Large intestine (tissue), 3 donors: ENCODE data around the gene TCF7L2. TPM values are rescaled to one million over a fixed set of nuclear protein-coding genes. Genes with fewer than 3 reads are reported as not detected.

ENCODE experiments used
- DNase-seq, 2 donors: peaks; one replicate each; pipeline versions ENCODE4 v3.0.0 to v3.0.0-alpha.2; 2013
- H3K27ac ChIP-seq: one replicate; pipeline ENCODE4 v1.5.1; 2013; ENCODE audit warnings: low read length
- H3K27me3 ChIP-seq: 2 replicates; pipeline ENCODE4 v1.6.1; 2013; ENCODE audit warnings: low read length; ENCODE audit not compliant: control insufficient read depth, insufficient read depth
- H3K36me3 ChIP-seq: 2 replicates; pipeline ENCODE4 v1.6.1; 2013; ENCODE audit warnings: low read length; ENCODE audit not compliant: control insufficient read depth, insufficient read depth
- H3K4me1 ChIP-seq: one replicate; pipeline ENCODE4 v1.6.1; 2013; ENCODE audit warnings: low read length; ENCODE audit not compliant: control insufficient read depth, insufficient read depth
- H3K4me3 ChIP-seq: one replicate; pipeline ENCODE4 v1.5.1; 2013; ENCODE audit warnings: low read length
- H3K9me3 ChIP-seq: one replicate; pipeline ENCODE4 v1.6.1; 2013; ENCODE audit warnings: mild to moderate bottlenecking, low read depth, low read length, moderate library complexity; ENCODE audit not compliant: control insufficient read depth
- WGBS: methylation state at CpG from one replicate; pipeline ENCODE4 v1.1.5; 2013; ENCODE audit warnings: low lambda C conversion rate; ENCODE audit not compliant: insufficient coverage; 5-methylcytosine and 5-hydroxymethylcytosine counted together
- polyA plus RNA-seq: library from polyadenylated mRNA; unstranded; fragments of 120-200 nt; gene quantifications from one replicate; pipeline ENCODE4 v1.2.1, GENCODE V29; 2013

The TCF7L2 gene
- polyA plus RNA-seq, 1 donor, result 48.2 TPM

GRCh38 chr10:113180401-113181154 lies 230.5 kb downstream of the TCF7L2 start:
- no peaks in the 10 kb centered on the region for H3K36me3 ChIP-seq
- H3K9me3 ChIP-seq, result no peaks in the 10 kb centered on the region
- H3K27me3 ChIP-seq, result no peaks in the 10 kb centered on the region
- no peak for DNase-seq
- H3K27ac ChIP-seq, result no peak overlapping the region
- no peak overlapping the region for H3K4me3 ChIP-seq
- no CpG with 5 or more reads among the region's 10 CpGs for WGBS
- H3K4me1 ChIP-seq, result no peaks in the 10 kb centered on the region

- no CpG with 5 or more reads among the region's 3 CpGs for WGBS
- Histone ChIP-seq H3K27me3 (no peaks in the 10 kb centered on the region), H3K4me1 (peaks cover under 1% of the 10 kb centered on the region), H3K9me3 (peaks cover 2% of the 10 kb centered on the region), H3K27ac (no peak overlapping the region), H3K4me3 (no peak overlapping the region), H3K36me3 (no peaks in the 10 kb centered on the region)
- DNase-seq, result no peak
Measured at GRCh38 chr10:113182154-113182553, 232.1 kb downstream of the TCF7L2 start.

- Histone ChIP-seq H3K4me3 (no peak overlapping the region), H3K36me3 (no peaks in the 10 kb centered on the region), H3K27ac (no peak overlapping the region), H3K4me1 (peaks cover 5% of the 10 kb centered on the region), H3K9me3 (peaks cover 3% of the 10 kb centered on the region), H3K27me3 (no peaks in the 10 kb centered on the region)
- WGBS, result no CpG with 5 or more reads among the region's 13 CpGs
- DNase-seq, result no peak
Measured at GRCh38 chr10:113183573-113183972, 233.5 kb downstream of the TCF7L2 start.

GRCh38 chr10:113187063-113187777 lies 237.2 kb downstream of the TCF7L2 start:
- H3K27me3 ChIP-seq, result peaks cover 4% of the 10 kb centered on the region
- no CpG with 5 or more reads among the region's 10 CpGs for whole genome bisulfite sequencing
- no peak overlapping the region for H3K4me3 ChIP-seq
- no peak overlapping the region for H3K27ac ChIP-seq
- DNase-seq, result peak in 1 of 2 donors; percentile 29
- H3K4me1 ChIP-seq, result peaks cover 5% of the 10 kb centered on the region
- H3K9me3 ChIP-seq, result peaks cover 3% of the 10 kb centered on the region
- H3K36me3 ChIP-seq, result no peaks in the 10 kb centered on the region

GRCh38 chr10:113199459-113199858 lies 249.4 kb downstream of the TCF7L2 start:
- no peaks in the 10 kb centered on the region for H3K36me3 ChIP-seq
- H3K4me1 ChIP-seq, result no peaks in the 10 kb centered on the region
- peaks cover 4% of the 10 kb centered on the region for H3K27me3 ChIP-seq
- no peak for DNase-seq
- peaks cover 3% of the 10 kb centered on the region for H3K9me3 ChIP-seq
- H3K4me3 ChIP-seq, result no peak overlapping the region
- H3K27ac ChIP-seq, result no peak overlapping the region
- no CpG with 5 or more reads among the region's 1 CpG for WGBS

GRCh38 chr10:113202011-113202410 lies 252.0 kb downstream of the TCF7L2 start:
- Histone ChIP-seq H3K4me1 (no peaks in the 10 kb centered on the region), H3K36me3 (no peaks in the 10 kb centered on the region), H3K4me3 (no peak overlapping the region), H3K9me3 (peaks cover 10% of the 10 kb centered on the region), H3K27ac (no peak overlapping the region), H3K27me3 (peaks cover 4% of the 10 kb centered on the region)
- DNase-seq, result no peak
- no CpG with 5 or more reads among the region's 4 CpGs for WGBS

- no peak overlapping the region for H3K27ac ChIP-seq
- H3K4me3 ChIP-seq, result no peak overlapping the region
- DNase-seq, result no peak
- H3K36me3 ChIP-seq, result no peaks in the 10 kb centered on the region
- 100% methylated on average over 1 of the region's 1 CpG for WGBS
- H3K9me3 ChIP-seq, result peaks cover 7% of the 10 kb centered on the region
- H3K4me1 ChIP-seq, result no peaks in the 10 kb centered on the region
- H3K27me3 ChIP-seq, result no peaks in the 10 kb centered on the region
Measured at GRCh38 chr10:113207924-113208323, 257.9 kb downstream of the TCF7L2 start.

- DNase-seq, result no peak
- Histone ChIP-seq H3K9me3 (no peaks in the 10 kb centered on the region), H3K4me1 (no peaks in the 10 kb centered on the region), H3K36me3 (no peaks in the 10 kb centered on the region), H3K4me3 (no peak overlapping the region), H3K27ac (no peak overlapping the region), H3K27me3 (no peaks in the 10 kb centered on the region)
- WGBS, result 94% methylated on average over 2 of the region's 4 CpGs
Measured at GRCh38 chr10:113213035-113213434, 263.0 kb downstream of the TCF7L2 start.

- Histone ChIP-seq H3K4me1 (no peaks in the 10 kb centered on the region), H3K4me3 (no peak overlapping the region), H3K36me3 (no peaks in the 10 kb centered on the region), H3K27me3 (no peaks in the 10 kb centered on the region), H3K9me3 (no peaks in the 10 kb centered on the region), H3K27ac (no peak overlapping the region)
- no CpG with 5 or more reads among the region's 4 CpGs for WGBS
- DNase-seq, result no peak
Measured at GRCh38 chr10:113214331-113214730, 264.3 kb downstream of the TCF7L2 start.

GRCh38 chr10:113216102-113216501 lies 266.1 kb downstream of the TCF7L2 start:
- Histone ChIP-seq H3K9me3 (no peaks in the 10 kb centered on the region), H3K27me3 (no peaks in the 10 kb centered on the region), H3K27ac (no peak overlapping the region), H3K4me3 (no peak overlapping the region), H3K36me3 (no peaks in the 10 kb centered on the region), H3K4me1 (no peaks in the 10 kb centered on the region)
- DNase-seq, result peak in 1 of 2 donors; percentile 14
- 20% methylated on average over 1 of the region's 3 CpGs for WGBS
